ENCODE results near the gene NRXN3. TPM values are rescaled to one million over a fixed set of nuclear protein-coding genes. Genes with fewer than 3 reads are reported as not detected.

Gene NRXN3
- total RNA-seq, 3 donors from 2014 or later: 2.1 to 27.3 (median 2.6) TPM

GRCh38 chr14:79118291-79118690 lies 948.1 kb downstream of the NRXN3 start:
- no peak for TF ChIP-seq CTCF (IDR thresholded peaks at IDR 0.05)
- DNase-seq (no peak), ATAC-seq (no peak)
- H3K9me3 ChIP-seq: no peaks in the 10 kb centered on the region
- no peaks in the 10 kb centered on the region for H3K4me1 ChIP-seq (ENCODE audit: low read depth)
- H3K4me3 ChIP-seq: no peak overlapping the region
- no peaks in the 10 kb centered on the region for H3K36me3 ChIP-seq (ENCODE audit: low read depth)
- intact Hi-C loops (cut with DNase I, micrococcal nuclease): no loop called here

DNA sequence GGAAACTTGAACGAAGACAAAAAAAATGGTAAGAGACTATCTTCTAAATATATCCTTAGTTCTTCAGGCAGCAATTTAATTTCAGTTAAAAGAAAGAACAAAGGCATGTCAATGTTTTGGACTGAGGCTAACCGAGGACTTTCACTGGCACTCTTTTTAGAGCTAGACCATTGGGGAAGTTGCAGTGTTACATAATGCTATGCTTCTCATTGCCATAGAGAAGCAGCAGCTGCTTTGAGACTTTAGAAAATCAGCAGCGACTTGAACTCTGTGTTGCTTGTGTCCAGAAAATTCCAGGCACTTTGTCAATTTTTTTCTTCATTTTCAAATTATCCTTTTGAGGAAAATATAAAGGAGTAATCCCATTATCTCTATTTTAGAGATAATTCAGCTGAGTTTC lies 964.2 kb downstream of the NRXN3 start:
- no peak for TF ChIP-seq CTCF (IDR thresholded peaks at IDR 0.05)

DNA sequence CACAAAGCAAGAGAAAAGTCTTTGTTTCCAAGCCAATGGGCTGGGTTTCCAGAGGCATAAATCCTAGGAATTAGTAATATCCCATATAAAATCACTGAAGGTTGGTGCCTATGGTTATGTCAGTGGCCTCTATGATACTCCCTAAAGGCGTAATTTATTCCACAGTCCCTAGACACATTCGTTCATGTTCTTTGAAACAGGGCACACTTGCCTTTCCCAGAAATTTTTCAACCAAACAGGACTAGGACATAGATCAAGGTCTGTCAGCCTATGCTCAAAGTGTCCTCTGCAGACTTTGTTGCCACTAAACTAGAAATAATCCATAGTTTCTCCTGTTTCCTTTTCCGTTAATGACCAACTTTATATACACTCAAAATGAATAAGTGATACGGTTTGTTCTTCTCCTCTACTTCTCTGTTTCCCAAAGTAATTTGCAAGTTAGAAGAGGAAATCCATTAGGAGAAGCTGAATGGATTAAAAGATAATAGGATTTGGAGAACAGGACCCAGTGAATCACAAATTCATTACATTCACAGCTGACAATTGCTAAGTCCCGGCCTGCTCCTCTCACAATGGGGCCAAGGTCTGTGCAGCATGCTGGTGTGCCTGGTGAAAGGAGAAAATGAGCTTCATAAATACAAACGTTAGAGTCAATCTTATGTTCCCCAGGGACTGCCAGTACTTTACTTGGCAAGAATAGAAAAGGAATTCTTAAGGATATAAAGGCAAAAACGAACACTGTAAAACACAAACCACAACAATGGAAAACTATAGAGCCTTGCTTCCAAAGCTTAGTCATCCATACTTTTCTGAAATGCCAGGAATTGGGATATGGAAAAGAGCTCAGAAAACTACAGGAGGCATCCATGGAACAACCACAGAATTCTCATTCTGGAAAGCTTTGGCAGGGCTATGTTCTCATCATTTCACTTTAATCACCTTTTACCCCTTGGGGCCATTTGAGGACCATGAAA lies 966.2 kb downstream of the NRXN3 start:
- intact Hi-C loops (cut with DNase I, micrococcal nuclease): no loop called here
- Histone ChIP-seq H3K4me3 (no peak overlapping the region), H3K36me3 (ENCODE audit: low read depth) (no peaks in the 10 kb centered on the region), H3K9me3 (peaks cover 6% of the 10 kb centered on the region), H3K4me1 (ENCODE audit: low read depth) (no peaks in the 10 kb centered on the region)
- no peak for DNase-seq
- TF ChIP-seq CTCF (IDR thresholded peaks at IDR 0.05): no peak
- no peak for ATAC-seq

More for the DNA sequence above, 964.2 kb downstream of the NRXN3 start:
- H3K9me3 ChIP-seq: peaks cover 6% of the 10 kb centered on the region
- intact Hi-C loops (cut with DNase I, micrococcal nuclease): no loop called here
- H3K4me1 ChIP-seq (ENCODE audit: low read depth): no peaks in the 10 kb centered on the region
- H3K36me3 ChIP-seq (ENCODE audit: low read depth): no peaks in the 10 kb centered on the region
- H3K4me3 ChIP-seq: no peak overlapping the region
- ATAC-seq (no peak), DNase-seq (no peak)

GRCh38 chr14:79137045-79137430 lies 966.9 kb downstream of the NRXN3 start:
- Histone ChIP-seq H3K4me1 (ENCODE audit: low read depth) (no peaks in the 10 kb centered on the region), H3K36me3 (ENCODE audit: low read depth) (no peaks in the 10 kb centered on the region), H3K9me3 (no peaks in the 10 kb centered on the region), H3K4me3 (no peak overlapping the region)
- no peak for DNase-seq
- no peak for TF ChIP-seq CTCF (IDR thresholded peaks at IDR 0.05)
- no peak for ATAC-seq
- intact Hi-C loops (cut with DNase I, micrococcal nuclease): no loop called here

GRCh38 chr14:79137836-79138235 lies 967.7 kb downstream of the NRXN3 start:
- no peaks in the 10 kb centered on the region for H3K9me3 ChIP-seq
- H3K4me3 ChIP-seq: no peak overlapping the region
- DNase-seq (no peak), ATAC-seq (no peak)
- H3K36me3 ChIP-seq (ENCODE audit: low read depth): no peaks in the 10 kb centered on the region
- no peak for TF ChIP-seq CTCF (IDR thresholded peaks at IDR 0.05)
- intact Hi-C loops (cut with DNase I, micrococcal nuclease): no loop called here
- no peaks in the 10 kb centered on the region for H3K4me1 ChIP-seq (ENCODE audit: low read depth)
